NCI-H69 (cell line): ENCODE data around the gene CELF2.

ENCODE experiments used
- DNase-seq: peaks from one replicate; lab custom pipeline; 2025; lab: John Stamatoyannopoulos, UW

CELF2 gene

GRCh38 chr10:11279314-11279713, 261.6 kb downstream of the CELF2 start:
- DNase-seq, result no peak

- no peak for DNase-seq
Measured at GRCh38 chr10:11280187-11280932, 262.7 kb downstream of the CELF2 start.

- no peak for DNase-seq
Measured at GRCh38 chr10:11282156-11282555, 264.5 kb downstream of the CELF2 start.

- no peak for DNase-seq
Measured at GRCh38 chr10:11282661-11283060, 265.0 kb downstream of the CELF2 start.

- no peak for DNase-seq
Measured at GRCh38 chr10:11284291-11285085, 266.8 kb downstream of the CELF2 start.

GRCh38 chr10:11285171-11285570, 267.5 kb downstream of the CELF2 start:
- no peak for DNase-seq

GRCh38 chr10:11286261-11286852, 268.7 kb downstream of the CELF2 start:
- no peak for DNase-seq

GRCh38 chr10:11288302-11288701, 270.6 kb downstream of the CELF2 start:
- DNase-seq, result no peak

- DNase-seq, result no peak
Measured at GRCh38 chr10:11290156-11290890, 272.7 kb downstream of the CELF2 start.

GRCh38 chr10:11292576-11293302, 275.1 kb downstream of the CELF2 start:
- no peak for DNase-seq

- DNase-seq, result no peak
Measured at GRCh38 chr10:11293332-11293731, 275.7 kb downstream of the CELF2 start.

- no peak for DNase-seq
Measured at GRCh38 chr10:11294831-11295450, 277.3 kb downstream of the CELF2 start.

- DNase-seq, result no peak
Measured at GRCh38 chr10:11295492-11295891, 277.8 kb downstream of the CELF2 start.

GRCh38 chr10:11297136-11297535, 279.5 kb downstream of the CELF2 start:
- no peak for DNase-seq

- no peak for DNase-seq
Measured at GRCh38 chr10:11298116-11298515, 280.4 kb downstream of the CELF2 start.

- no peak for DNase-seq
Measured at GRCh38 chr10:11299125-11299524, 281.5 kb downstream of the CELF2 start.

GRCh38 chr10:11300026-11300425, 282.4 kb downstream of the CELF2 start:
- no peak for DNase-seq

- DNase-seq, result no peak
Measured at GRCh38 chr10:11300563-11300962, 282.9 kb downstream of the CELF2 start.

- no peak for DNase-seq
Measured at GRCh38 chr10:11301571-11302111, 284.0 kb downstream of the CELF2 start.

GRCh38 chr10:11302181-11302580, 284.5 kb downstream of the CELF2 start:
- DNase-seq, result no peak
